ENCODE results near the gene TEDC2.

- TF ChIP-seq CTCF (IDR thresholded peaks at IDR 0.05) (no peak), EP300 (IDR thresholded peaks at IDR 0.05; ENCODE audit: low read depth) (no peak), POLR2A (IDR thresholded peaks at IDR 0.05) (no peak), POLR2AphosphoS5 (IDR thresholded peaks at IDR 0.05) (no peak)
Measured at GRCh38 chr16:2480948-2481347, 21.0 kb downstream of the TEDC2 start.

Data from transverse colon (tissue), 4 donors.